ENCODE measurements around the gene SYCE3. TPM values are rescaled to one million over a fixed set of nuclear protein-coding genes. Genes with fewer than 3 reads are reported as not detected.

Gene SYCE3
- total and polyA plus RNA-seq, 7 donors: not detected

GRCh38 chr22:50506611-50507420 lies 55.9 kb downstream of the SYCE3 start:
- peak overlapping the region; percentile 85 for H3K27ac ChIP-seq
- intact Hi-C loops (cut with DNase I): loop anchor here (5.0 to 10.0 kb wide), 2 partner anchors 70 to 252 kb away; partner anchors contain the start of genes CPT1B (in 2 of the 2) and HDAC10 (in 1 of the 2)
- H3K9me3 ChIP-seq: no peaks in the 10 kb centered on the region
- H3K4me1 ChIP-seq: peaks cover 17% of the 10 kb centered on the region
- H3K27me3 ChIP-seq (ENCODE audit: insufficient read depth in 3 of 3, low read length in 2 of 3): no peaks in the 10 kb centered on the region
- 24 to 26% (median 25%) methylated on average over 21 of the region's 21 CpGs for WGBS, 3 donors
- peak; percentile 5 to 7 (median 6) for ATAC-seq
- H3K36me3 ChIP-seq (ENCODE audit: insufficient read depth in 1 of 2, low read depth in 1 of 2): peaks cover 0 to 46% of the 10 kb centered on the region in 2 donors
- TF ChIP-seq, protein P1, sequence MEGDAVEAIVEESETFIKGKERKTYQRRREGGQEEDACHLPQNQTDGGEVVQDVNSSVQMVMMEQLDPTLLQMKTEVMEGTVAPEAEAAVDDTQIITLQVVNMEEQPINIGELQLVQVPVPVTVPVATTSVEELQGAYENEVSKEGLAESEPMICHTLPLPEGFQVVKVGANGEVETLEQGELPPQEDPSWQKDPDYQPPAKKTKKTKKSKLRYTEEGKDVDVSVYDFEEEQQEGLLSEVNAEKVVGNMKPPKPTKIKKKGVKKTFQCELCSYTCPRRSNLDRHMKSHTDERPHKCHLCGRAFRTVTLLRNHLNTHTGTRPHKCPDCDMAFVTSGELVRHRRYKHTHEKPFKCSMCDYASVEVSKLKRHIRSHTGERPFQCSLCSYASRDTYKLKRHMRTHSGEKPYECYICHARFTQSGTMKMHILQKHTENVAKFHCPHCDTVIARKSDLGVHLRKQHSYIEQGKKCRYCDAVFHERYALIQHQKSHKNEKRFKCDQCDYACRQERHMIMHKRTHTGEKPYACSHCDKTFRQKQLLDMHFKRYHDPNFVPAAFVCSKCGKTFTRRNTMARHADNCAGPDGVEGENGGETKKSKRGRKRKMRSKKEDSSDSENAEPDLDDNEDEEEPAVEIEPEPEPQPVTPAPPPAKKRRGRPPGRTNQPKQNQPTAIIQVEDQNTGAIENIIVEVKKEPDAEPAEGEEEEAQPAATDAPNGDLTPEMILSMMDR (IDR thresholded peaks at IDR 0.05): no peak
- peak overlapping the region; percentile 89 for H3K4me3 ChIP-seq
- peak in 1 of 2 donors; percentile 61 for DNase-seq

- TF ChIP-seq, protein P1 (IDR thresholded peaks at IDR 0.05): no peak
- H3K36me3 ChIP-seq (ENCODE audit: insufficient read depth in 1 of 2, low read depth in 1 of 2): peaks cover 0 to 39% of the 10 kb centered on the region in 2 donors
- no peak overlapping the region for H3K27ac ChIP-seq
- WGBS, 3 donors: 85 to 87% (median 86%) methylated on average over 37 to 41 of the region's 41 CpGs
- H3K9me3 ChIP-seq: no peaks in the 10 kb centered on the region
- no peaks in the 10 kb centered on the region for H3K27me3 ChIP-seq (ENCODE audit: insufficient read depth in 3 of 3, low read length in 2 of 3)
- DNase-seq (no peak), ATAC-seq (no peak)
- H3K4me3 ChIP-seq: peak overlapping the region; percentile 89
- intact Hi-C loops (cut with DNase I): loop anchor here (5.0 to 10.0 kb wide), 2 partner anchors 71 to 251 kb away; partner anchors contain the start of genes CPT1B (in 2 of the 2) and HDAC10 (in 1 of the 2)
- peaks cover 17% of the 10 kb centered on the region for H3K4me1 ChIP-seq
Observed at GRCh38 chr22:50505776-50506610, 56.7 kb downstream of the SYCE3 start.

DNA sequence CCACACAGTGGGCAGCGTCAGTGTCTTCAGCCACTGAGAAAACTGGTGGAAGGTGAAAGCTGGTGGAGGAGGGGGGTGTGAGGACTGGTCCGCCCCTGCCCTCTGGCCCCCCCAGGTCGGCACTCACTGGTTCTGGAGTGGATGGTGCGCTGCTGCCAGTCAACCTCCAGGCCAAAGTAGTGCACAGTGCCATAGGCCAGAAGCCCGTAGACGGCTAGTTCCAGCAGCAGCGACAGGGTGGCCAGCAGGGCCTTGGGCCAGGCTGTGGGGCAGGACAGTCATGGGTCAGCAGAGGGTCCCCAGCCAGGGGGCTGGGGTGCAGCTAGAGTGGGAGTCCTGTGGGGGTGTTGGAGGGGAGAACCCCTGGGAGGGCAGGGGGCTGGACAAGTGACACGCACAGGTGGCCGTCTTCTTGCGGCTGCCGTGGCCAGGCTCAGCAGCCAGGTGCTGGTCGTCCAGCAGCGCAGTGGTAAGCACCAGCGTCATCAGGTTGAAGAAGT lies 57.4 kb downstream of the SYCE3 start:
- Histone ChIP-seq H3K4me1 (peaks cover 17% of the 10 kb centered on the region), H3K27ac (no peak overlapping the region), H3K36me3 (ENCODE audit: insufficient read depth in 1 of 2, low read depth in 1 of 2) (peaks cover 0 to 32% of the 10 kb centered on the region in 2 donors), H3K9me3 (no peaks in the 10 kb centered on the region), H3K4me3 (no peak overlapping the region), H3K27me3 (ENCODE audit: insufficient read depth in 3 of 3, low read length in 2 of 3) (no peaks in the 10 kb centered on the region)
- intact Hi-C loops (cut with DNase I): loop anchor here (5.0 to 10.0 kb wide), 2 partner anchors 72 to 251 kb away; partner anchors contain the start of genes CPT1B (in 2 of the 2) and HDAC10 (in 1 of the 2)
- WGBS, 3 donors: 87 to 93% (median 88%) methylated on average over 14 of the region's 14 CpGs
- ATAC-seq: no peak
- DNase-seq: no peak
- TF ChIP-seq, protein P1 (IDR thresholded peaks at IDR 0.05): no peak

DNA sequence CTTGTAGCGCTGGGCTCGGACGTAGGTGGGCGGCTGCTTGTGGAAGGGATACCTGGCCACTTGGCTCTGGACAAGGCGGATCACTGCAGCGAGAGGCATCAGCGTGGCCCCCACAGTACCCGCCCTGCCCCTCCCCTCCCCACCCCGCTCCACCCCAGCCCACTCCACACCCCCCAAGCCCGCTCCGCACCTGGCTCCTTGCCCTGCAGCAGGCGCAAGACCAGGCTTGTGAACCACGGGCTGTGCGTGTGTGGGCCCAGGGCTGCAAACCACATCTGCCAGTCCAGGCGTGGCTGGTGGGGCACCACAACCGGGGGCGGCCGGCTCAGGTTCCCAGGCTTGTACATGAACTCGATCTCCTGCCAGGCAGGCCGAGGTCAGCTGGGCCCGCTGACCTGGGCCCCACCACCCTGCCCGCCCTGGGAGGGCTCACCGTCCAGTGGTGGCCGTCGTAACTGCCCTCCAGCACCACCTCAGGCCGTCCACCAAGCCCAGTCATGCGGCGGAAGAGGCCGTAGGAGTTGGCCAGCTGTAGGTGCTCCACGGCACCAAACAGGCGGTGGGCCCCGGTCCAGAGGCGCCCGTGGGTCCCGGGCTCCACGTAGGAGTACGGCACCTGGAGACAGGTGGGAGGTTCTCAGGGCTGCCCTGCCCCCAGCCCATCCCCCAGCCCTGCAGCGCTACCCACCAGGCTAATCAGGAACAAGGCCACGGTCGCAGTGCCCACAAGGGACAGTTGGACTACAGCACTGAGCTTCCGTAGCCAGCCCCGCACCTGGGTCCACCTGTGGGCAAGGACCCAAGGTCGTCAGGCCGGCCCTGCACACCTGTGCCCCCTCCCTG lies 58.1 kb downstream of the SYCE3 start:
- H3K9me3 ChIP-seq: no peaks in the 10 kb centered on the region
- TF ChIP-seq, protein P1 (IDR thresholded peaks at IDR 0.05): no peak
- H3K27ac ChIP-seq: no peak overlapping the region
- DNase-seq (no peak), ATAC-seq (no peak)
- intact Hi-C loops (cut with DNase I): loop anchor here (5.0 to 10.0 kb wide), 2 partner anchors 73 to 250 kb away; partner anchors contain the start of genes CPT1B (in 2 of the 2) and HDAC10 (in 1 of the 2)
- no peak overlapping the region for H3K4me3 ChIP-seq
- peaks cover 17% of the 10 kb centered on the region for H3K4me1 ChIP-seq
- WGBS, 3 donors: 91 to 94% (median 94%) methylated on average over 29 to 44 of the region's 44 CpGs
- peaks cover 0 to 31% of the 10 kb centered on the region in 2 donors for H3K36me3 ChIP-seq (ENCODE audit: insufficient read depth in 1 of 2, low read depth in 1 of 2)
- no peaks in the 10 kb centered on the region for H3K27me3 ChIP-seq (ENCODE audit: insufficient read depth in 3 of 3, low read length in 2 of 3)

Data from psoas muscle (tissue), 8 donors.